COLO668 (cell line): Measurements from ENCODE around the gene SLC39A13.

ENCODE experiments used
- DNase-seq: peaks from one replicate; lab custom pipeline; 2025; ENCODE audit not compliant: unreplicated experiment; lab: John Stamatoyannopoulos, UW

The SLC39A13 gene

GRCh38 chr11:47426062-47426956 is 17.9 kb downstream of the SLC39A13 start, which contains the start of gene PSMC3:
TSS of gene PSMC3 (minus strand) at chr11:47426439. CDS start at chr11:47426279, 160 bp downstream.
- peak; percentile 100 for DNase-seq

DNA sequence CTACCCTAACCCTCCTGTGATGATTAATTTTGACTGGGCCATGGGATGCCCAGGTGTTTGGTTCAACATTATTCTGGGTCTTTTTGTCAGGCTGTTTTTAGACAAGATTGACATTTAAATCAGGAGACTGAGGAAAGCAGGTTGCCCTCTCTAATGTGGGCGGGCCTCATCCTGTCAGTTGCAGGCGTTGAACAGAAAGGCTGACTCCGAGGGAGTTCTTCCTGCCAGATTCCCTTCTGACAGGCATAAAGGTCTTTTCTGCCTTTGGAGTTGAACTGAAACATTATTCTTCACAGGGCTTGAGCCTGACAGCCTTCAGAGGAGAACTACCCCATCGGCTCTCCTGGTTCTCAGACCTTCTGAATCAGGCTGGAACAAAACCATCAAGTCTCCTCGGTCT is 22.1 kb downstream of the SLC39A13 start:
- DNase-seq = no peak

DNA sequence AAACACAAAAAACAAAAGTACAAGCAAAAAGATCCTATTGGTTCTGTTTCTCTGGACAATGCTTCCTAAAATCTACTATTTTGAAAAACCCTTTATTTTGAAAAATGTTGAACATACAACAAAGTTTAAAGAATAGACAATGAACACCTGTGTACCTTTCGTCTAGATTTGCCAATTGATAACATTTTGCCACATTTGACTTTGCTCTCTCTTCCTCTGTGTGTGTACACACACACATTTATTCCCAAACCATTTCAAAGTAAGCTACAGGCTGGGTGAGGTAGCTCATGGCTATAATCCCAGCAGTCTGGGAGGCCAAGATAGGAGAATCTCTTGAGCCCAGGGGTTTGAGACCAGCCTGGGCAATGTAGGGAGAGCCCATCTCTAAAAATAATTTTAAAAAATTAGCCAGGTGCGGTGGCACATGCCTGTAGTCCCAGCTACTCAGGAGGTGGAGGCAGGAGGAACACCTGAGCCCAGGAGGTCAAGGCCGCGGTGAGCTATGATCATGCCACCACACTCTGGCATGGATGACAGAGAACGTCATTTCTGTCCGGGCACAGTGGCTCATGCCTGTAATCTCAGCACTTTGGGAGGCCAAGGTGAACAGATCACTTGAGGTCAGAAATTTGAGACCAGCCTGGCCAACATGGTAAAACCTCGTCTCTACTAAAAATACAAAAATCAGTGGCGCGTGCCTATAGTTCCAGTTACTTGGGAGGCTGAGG is 23.1 kb downstream of the SLC39A13 start:
- DNase-seq = no peak

DNA sequence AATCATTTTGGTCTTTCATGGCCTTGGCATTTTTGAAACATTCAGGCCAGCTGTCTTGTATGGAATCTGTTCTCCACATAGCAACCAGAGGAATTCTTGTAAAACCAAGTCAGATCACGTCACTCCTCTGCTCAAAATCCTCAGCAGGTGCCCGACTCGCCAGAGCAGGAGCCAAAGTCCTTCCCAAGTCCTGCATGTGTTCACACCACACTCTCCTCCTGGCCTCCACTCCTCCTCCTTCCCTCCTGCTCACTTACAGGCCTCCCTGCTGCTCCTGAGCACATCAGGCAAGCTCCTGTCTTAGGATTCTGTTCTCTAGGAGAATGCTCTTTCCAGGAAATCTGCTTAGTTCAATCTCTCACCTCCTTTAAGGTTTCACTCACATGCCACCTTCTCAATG is 24.8 kb downstream of the SLC39A13 start:
- no peak for DNase-seq

DNA sequence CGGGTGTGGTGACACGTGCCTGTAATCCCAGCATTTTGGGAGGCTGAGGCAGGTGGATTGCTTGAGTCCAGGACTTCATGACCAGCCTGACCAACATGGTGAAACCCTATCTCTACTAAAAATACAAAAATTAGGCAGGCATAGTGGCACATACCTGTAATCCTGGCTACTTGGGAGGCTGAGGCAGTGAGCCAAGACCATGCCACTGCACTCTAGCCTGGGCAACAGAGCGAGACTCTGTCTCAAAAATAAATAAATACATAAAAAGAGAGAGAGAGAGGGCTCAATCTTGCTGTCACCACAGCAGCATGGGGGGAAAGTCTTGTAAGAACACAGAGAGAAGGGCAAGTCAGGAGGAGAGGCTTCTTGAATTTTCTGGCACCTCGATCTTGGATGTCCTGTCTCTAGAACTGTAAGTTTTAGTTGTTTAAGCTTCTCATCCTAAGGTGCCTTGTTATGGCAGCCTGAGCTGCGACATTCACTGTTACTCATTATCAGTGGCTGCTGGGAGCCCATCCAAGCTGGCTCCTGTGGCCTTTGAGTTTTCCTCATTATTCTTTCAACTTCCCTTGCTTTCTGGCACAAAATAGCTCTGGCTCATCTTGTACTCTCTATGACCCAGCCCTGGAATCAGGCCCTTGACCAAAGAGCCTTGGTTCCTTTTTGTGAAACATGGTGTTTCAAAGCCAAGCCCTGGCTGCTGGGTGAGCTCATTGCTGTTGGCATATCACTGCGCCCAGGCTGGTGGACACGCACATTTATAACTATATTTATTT is 25.8 kb downstream of the SLC39A13 start:
- no peak for DNase-seq

- DNase-seq = no peak
Measured at GRCh38 chr11:47435687-47436086, 27.3 kb downstream of the SLC39A13 start.

DNA sequence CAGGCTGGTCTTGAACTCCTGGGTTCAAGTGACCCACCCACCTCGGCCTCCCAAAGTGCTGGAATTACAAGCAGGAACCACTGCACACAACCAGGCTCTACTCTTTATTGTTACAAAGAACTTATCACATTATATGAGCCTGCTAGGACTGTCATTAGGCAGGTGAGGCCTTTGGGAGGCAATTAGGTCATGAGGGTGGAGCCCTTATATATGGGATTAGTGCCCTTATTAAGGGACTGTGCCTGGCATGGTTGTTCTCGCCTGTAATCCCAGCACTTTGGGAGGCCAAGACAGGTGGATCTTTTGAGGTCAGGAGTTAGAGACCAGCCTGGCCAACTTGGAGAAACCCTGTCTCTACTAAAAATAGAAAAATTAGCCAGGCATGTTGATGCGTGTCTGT is 28.3 kb downstream of the SLC39A13 start:
- no peak for DNase-seq

DNA sequence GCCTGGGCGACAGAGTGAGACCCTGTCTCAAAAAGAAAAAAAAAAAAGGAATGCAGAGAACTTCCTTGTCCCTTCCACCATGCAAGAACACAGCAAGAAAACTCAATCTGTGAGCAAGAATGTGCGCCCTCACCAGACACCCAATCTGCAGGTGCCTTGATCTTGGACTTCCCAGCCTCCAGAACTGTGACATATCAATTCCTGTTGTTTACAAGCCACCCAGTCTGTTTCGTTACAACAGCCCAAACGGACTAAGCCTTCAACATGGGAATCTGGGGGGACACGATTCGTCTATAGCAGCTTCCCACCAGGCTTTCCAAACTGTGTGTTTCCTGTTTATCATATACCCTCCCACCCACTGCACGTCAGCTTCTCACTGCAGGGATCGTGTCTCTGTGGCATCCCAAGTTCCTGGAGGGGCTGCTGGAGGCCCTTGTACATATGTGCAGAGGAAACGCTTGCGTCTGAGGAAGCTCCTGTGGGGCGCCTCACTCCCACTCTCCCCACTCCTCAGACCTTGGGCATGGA is 28.9 kb downstream of the SLC39A13 start:
- no peak for DNase-seq

GRCh38 chr11:47437746-47438418 is 29.5 kb downstream of the SLC39A13 start:
- no peak for DNase-seq

GRCh38 chr11:47438721-47439120 is 30.3 kb downstream of the SLC39A13 start:
- no peak for DNase-seq

DNA sequence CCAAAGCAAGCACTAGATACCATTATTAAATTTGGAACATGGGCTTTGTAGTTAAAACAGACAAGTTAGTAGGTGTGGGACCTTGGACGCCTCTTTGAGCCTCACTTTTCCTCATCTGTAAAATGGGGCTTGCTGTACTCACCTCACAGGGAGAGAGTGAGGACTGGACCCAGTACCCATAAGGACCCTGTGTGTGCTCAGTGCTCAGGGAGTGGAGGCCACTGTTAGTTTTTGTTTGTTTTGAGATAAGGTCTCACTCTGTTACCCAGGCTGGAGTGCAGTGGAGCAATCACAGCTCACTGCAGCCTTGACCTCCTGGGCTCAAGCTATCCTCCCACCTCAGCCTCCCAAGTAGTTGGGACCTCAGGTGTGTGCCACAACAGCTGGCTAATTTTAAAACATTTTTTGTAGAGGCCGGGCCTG is 31.7 kb downstream of the SLC39A13 start:
- no peak for DNase-seq

- DNase-seq = no peak
Measured at GRCh38 chr11:47441421-47441820, 33.0 kb downstream of the SLC39A13 start.

- no peak for DNase-seq
Measured at GRCh38 chr11:47442514-47442913, 34.1 kb downstream of the SLC39A13 start.

- DNase-seq = peak; percentile 58
Measured at GRCh38 chr11:47443028-47443700, 34.8 kb downstream of the SLC39A13 start.

- DNase-seq = no peak
Measured at GRCh38 chr11:47443817-47444216, 35.4 kb downstream of the SLC39A13 start.

- no peak for DNase-seq
Measured at GRCh38 chr11:47445840-47446239, 37.5 kb downstream of the SLC39A13 start.

DNA sequence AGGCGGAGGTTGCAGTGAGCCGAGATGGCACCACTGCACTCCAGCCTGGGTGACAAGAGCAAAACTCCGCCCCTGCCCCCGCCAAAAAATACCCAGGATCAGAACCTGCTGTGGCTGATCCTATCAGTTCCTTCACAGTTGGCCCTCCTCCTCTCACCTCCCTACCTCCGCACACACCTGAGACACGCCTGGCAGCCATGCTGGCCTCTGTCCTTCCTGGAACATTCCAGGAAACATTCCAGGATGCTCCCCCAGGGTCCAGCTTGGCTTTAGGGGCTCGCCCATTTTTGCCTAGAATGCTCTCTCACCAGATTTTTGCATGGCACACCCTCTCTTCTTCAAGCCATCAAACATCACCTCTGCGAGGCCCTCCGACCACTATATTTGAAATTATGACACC is 38.4 kb downstream of the SLC39A13 start:
- no peak for DNase-seq

GRCh38 chr11:47447906-47448305 is 39.5 kb downstream of the SLC39A13 start:
- DNase-seq = no peak

- no peak for DNase-seq
Measured at GRCh38 chr11:47448566-47449427, 40.4 kb downstream of the SLC39A13 start, which contains the start of gene RAPSN. TSS of gene RAPSN (minus strand) at chr11:47449136. CDS start at chr11:47448964, 172 bp downstream.
